Measurements from ENCODE around the gene MDC1.
"Not testable (repeated sequence)": the region's sequence is repeated elsewhere in the genome, so short reads cannot be mapped to it uniquely, and the experiment has no call there.

MDC1 gene

GRCh38 chr6:30678964-30679726, 37.9 kb downstream of the MDC1 start:
- DNase-seq, result peak; percentile 46

GRCh38 chr6:30676660-30677285, 40.3 kb downstream of the MDC1 start:
- DNase-seq, result no peak

GRCh38 chr6:30672445-30673253, 44.4 kb downstream of the MDC1 start, which contains the start of gene DHX16:
DHX16 (minus strand) TSS chr6:30673006; CDS start chr6:30672841, 165 bp downstream.
- DNase-seq, result peak; percentile 82

GRCh38 chr6:30670760-30671527, 46.1 kb downstream of the MDC1 start:
- DNase-seq, result no peak

- DNase-seq, result not testable (repeated sequence)
Observed at GRCh38 chr6:30666300-30666699, 50.8 kb downstream of the MDC1 start.

GRCh38 chr6:30664994-30665767, 51.9 kb downstream of the MDC1 start:
- no peak for DNase-seq

- not testable (repeated sequence) for DNase-seq
Observed at GRCh38 chr6:30657922-30658321, 59.2 kb downstream of the MDC1 start.

GRCh38 chr6:30657454-30657853, 59.6 kb downstream of the MDC1 start:
- DNase-seq, result no peak

GRCh38 chr6:30656513-30656912, 60.6 kb downstream of the MDC1 start:
- no peak for DNase-seq

GRCh38 chr6:30655743-30656094, 61.4 kb downstream of the MDC1 start:
- no peak for DNase-seq

GRCh38 chr6:30654798-30655742, 62.0 kb downstream of the MDC1 start:
- DNase-seq, result no peak

GRCh38 chr6:30651143-30651542, 65.9 kb downstream of the MDC1 start:
- DNase-seq, result no peak

Data from NCI-H1048 (cell line).